ENCODE data around the gene PHC2.

The PHC2 gene

DNA sequence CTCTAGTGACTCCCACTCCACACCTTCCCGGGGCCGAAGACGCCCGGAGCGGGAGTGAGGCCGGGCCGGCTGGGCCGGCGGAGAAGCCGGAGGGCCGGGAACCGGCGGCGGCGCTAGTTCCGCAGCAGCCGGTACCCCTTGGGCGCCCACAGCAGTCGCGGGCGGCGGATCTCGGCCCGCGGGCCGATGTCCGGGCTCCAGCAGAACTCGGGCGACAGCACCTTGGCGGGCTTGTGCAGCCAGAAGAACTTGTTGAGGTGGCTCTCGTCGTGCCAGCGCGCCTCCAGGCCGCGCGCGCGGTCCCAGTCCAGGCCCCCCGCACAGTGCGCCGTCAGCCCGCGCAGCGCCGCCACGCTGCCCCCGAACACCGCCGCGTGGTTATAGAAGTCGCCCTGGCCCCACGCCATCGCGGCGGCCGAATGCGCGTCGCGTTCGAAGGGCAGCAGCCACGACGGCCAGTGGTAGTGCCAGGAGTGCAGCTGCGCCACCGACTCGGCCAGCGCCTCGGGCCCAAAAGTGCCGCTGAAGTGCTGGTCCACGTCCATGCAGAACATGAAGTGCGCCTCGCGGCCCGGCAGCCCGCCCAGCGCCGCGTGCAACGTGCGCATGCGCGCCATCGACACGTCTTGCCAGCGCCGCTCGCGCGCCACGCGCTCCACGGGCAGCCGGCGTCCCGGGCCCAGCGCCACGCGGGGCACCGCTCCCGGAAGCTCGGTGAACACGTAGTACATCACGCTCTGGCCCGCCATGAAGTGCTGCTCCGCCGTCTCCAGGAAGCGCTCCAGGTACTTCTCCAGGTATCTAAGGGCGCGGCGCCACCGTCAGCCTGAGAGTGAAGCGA is 124.0 kb downstream of the PHC2 start:
- intact Hi-C loops (cut with DNase I; ENCODE audit: low total_unique reads) = no loop called here
- Histone ChIP-seq H3K27ac (no peak overlapping the region), H3K9me3 (no peaks in the 10 kb centered on the region), H3K4me3 (peak overlapping the region; percentile 20 to 39), H3K4me1 (peaks cover 0 to 13% (median 11%) of the 10 kb centered on the region in 4 donors), H3K36me3 (peaks cover 0 to 5% (median 5%) of the 10 kb centered on the region in 3 donors), H3K27me3 (peaks cover 0 to 9% of the 10 kb centered on the region in 2 donors)
- DNase-seq = peak in 1 of 2 donors; percentile 67
- TF ChIP-seq, protein P1, sequence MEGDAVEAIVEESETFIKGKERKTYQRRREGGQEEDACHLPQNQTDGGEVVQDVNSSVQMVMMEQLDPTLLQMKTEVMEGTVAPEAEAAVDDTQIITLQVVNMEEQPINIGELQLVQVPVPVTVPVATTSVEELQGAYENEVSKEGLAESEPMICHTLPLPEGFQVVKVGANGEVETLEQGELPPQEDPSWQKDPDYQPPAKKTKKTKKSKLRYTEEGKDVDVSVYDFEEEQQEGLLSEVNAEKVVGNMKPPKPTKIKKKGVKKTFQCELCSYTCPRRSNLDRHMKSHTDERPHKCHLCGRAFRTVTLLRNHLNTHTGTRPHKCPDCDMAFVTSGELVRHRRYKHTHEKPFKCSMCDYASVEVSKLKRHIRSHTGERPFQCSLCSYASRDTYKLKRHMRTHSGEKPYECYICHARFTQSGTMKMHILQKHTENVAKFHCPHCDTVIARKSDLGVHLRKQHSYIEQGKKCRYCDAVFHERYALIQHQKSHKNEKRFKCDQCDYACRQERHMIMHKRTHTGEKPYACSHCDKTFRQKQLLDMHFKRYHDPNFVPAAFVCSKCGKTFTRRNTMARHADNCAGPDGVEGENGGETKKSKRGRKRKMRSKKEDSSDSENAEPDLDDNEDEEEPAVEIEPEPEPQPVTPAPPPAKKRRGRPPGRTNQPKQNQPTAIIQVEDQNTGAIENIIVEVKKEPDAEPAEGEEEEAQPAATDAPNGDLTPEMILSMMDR (IDR thresholded peaks at IDR 0.05) = no peak

DNA sequence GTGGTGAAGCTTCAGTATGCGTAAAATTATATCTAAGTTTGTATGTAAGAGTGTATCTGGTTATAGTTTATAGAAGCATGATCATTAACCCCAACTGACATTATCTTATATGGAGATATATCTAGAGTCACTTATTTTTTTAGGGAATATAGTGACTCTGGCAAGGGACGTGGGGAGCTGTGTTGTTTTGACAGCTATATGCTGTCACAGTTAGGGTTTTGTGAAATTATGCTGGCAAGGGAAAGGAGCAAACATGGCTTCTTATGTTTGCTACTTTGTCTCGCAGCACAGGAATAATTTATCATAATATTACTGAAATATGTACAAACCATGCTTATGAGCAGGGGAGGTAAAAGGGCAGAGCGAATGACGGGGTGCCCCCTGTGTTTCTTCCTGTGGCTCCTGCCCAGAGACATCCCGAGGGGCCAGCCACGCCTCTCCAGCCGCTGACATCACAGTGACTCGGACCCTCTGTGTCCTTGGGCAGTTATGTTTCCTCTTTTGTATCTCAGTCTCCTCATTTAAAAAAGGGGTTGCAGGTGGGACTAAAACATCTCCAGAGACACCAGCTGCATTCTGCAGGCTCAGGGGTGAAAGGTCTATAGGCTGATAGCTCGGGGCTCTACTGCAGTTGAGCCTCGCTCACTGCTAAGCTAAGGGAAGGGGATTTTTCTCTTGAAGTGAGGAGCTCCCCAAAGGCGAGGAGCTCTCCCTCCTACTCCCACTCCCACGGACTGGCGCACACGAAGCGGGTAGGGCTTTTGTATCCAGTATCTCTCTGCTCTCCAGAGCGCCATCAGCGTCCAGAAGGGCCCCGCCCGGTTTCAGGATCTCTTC is 124.9 kb downstream of the PHC2 start:
- Histone ChIP-seq H3K9me3 (no peaks in the 10 kb centered on the region), H3K4me3 (peak overlapping the region; percentile 20 to 39), H3K4me1 (peaks cover 0 to 15% (median 12%) of the 10 kb centered on the region in 4 donors), H3K27me3 (peaks cover 0 to 9% of the 10 kb centered on the region in 2 donors), H3K27ac (no peak overlapping the region), H3K36me3 (peaks cover 0 to 5% (median 5%) of the 10 kb centered on the region in 3 donors)
- TF ChIP-seq, protein P1 (IDR thresholded peaks at IDR 0.05) = no peak
- intact Hi-C loops (cut with DNase I; ENCODE audit: low total_unique reads) = no loop called here
- peak in 1 of 2 donors; percentile 62 for DNase-seq

DNA sequence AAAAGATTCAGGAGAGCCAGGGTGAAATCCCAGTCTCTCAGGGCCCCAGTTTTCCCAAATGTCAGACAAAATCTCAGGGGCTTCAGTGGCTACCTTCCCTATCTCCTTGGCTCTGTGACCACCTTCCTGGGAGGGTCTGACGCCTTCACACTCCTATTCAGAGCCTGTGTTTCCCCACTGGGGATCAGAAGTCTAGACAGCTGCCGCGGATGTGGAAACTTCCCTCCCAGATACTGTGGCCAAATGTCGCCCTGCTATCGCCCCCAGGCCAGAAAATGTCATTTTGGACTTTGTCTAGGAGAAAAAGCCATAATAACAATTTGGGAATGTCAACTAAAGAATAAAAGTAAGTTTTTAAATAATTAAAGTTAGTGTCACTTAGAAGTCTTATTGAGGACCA is 125.9 kb downstream of the PHC2 start:
- intact Hi-C loops (cut with DNase I; ENCODE audit: low total_unique reads) = no loop called here
- peaks cover 0 to 9% of the 10 kb centered on the region in 2 donors for H3K27me3 ChIP-seq
- H3K36me3 ChIP-seq = peaks cover under 1 to 9% (median 5%) of the 10 kb centered on the region in 3 donors
- DNase-seq = peak in 1 of 2 donors; percentile 39
- no peak overlapping the region for H3K27ac ChIP-seq
- H3K4me1 ChIP-seq = peaks cover 0 to 23% (median 19%) of the 10 kb centered on the region in 4 donors
- H3K4me3 ChIP-seq = no peak overlapping the region
- no peaks in the 10 kb centered on the region for H3K9me3 ChIP-seq
- TF ChIP-seq, protein P1 (IDR thresholded peaks at IDR 0.05) = no peak

DNA sequence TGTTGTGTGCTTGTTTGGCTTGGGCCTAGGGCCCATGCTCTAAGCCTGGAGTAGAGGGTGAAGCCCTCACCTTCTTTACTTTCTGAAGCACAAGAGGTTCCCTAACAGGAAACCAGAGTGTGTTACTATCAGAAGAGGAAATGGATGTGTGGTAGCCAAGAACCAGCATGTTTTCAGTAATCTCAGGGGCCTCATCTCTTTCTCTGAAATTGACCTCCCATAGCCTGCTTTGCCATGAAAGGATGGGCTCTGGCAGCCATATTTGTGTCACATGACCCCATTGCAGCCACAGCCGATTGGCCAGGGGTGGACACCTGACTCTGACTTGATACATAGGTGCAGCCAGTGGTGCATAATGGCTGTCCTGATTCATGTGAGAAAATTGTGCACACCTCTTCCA is 128.6 kb downstream of the PHC2 start:
- DNase-seq = peak in 1 of 2 donors; percentile 44
- TF ChIP-seq, protein P1 (IDR thresholded peaks at IDR 0.05) = no peak
- Histone ChIP-seq H3K4me3 (no peak overlapping the region), H3K27me3 (peaks cover 0 to 9% of the 10 kb centered on the region in 2 donors), H3K4me1 (peaks cover 0 to 31% (median 21%) of the 10 kb centered on the region in 4 donors), H3K9me3 (no peaks in the 10 kb centered on the region), H3K36me3 (peaks cover 11 to 35% (median 19%) of the 10 kb centered on the region in 3 donors), H3K27ac (no peak overlapping the region)
- intact Hi-C loops (cut with DNase I; ENCODE audit: low total_unique reads) = no loop called here

DNA sequence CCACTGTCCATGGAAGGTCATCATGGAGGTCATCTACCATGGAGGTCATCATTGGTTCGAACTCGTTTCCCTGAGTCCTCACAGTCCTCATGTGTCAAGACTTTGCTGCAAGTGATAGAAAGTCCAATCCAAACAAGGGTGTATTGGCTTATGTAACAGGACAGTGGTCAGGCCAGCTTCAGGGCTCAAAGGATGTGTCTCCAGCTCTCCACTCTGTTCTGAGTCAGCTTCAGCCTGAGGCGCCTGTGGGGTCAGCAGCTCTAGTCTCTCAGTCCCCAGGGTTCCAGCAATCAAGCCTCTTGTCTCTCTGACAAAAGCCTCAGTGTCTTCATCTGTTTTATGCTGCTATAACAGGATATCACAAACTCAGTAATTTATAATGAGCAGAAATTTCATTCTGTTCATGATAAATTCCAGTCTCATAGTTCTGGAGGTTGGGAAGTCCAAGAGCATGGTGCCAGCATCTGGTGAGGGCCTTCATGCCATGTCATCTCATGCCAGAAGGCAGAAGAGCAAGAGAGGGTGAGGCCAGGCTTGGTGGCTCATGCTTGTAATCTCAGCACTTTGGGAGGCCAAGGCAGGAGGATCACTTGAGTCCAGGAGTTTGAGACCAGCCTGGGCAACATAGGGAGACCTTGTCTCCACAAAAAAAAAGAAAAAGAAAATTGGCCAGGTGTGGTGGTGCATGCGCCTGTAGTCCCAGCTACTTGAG is 129.5 kb downstream of the PHC2 start:
- intact Hi-C loops (cut with DNase I; ENCODE audit: low total_unique reads) = loop anchor here (2.0 kb wide), 1 partner anchor 65 kb away; no protein-coding TSS in a partner anchor
- H3K27me3 ChIP-seq = peaks cover 0 to 4% of the 10 kb centered on the region in 2 donors
- peak overlapping the region in 1 of 2 donors; percentile 43 for H3K27ac ChIP-seq
- H3K9me3 ChIP-seq = no peaks in the 10 kb centered on the region
- DNase-seq = peak; percentile 49 to 62
- peaks cover 18 to 43% (median 25%) of the 10 kb centered on the region in 3 donors for H3K36me3 ChIP-seq
- peaks cover 0 to 22% (median 13%) of the 10 kb centered on the region in 4 donors for H3K4me1 ChIP-seq
- no peak overlapping the region for H3K4me3 ChIP-seq
- TF ChIP-seq, protein P1 (IDR thresholded peaks at IDR 0.05) = no peak
